HL-60/S4 treated with retinoic acid at 250 ng/mL for 4 days and 3 days (cell line): ENCODE data around the gene OTUD3.
"Not testable (repeated sequence)": the region's sequence is repeated elsewhere in the genome, so short reads cannot be mapped to it uniquely, and the experiment has no call there.

ENCODE experiments used
- in situ Hi-C: fragments of 300-500 bp; cut with MboI; formaldehyde crosslinking; loops from 2 replicates; pipeline ENCODE4 v1.7.0; 2022; ENCODE audit warnings: low sequenced_read_pairs

The OTUD3 gene

DNA sequence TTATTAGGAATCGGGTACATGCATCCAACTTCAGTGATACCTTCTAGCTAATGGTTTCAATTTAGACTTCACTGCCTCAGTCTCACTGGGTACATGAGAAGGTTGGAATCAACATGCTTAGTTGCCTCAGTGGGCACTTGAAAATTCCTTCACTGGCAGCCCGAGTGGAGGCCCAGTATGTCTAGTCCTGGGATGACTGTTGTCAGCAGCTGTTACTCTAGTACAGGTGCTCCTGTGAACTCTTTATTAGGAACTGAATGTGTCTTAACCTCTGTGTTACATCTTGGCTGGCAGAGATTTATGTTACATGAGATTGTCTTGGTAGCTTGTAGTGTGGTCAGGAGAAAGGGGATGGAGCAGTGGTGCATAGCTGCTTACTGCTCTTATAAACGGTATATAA is 27.8 kb downstream of the OTUD3 start:
- in situ Hi-C loops = no loop called here

DNA sequence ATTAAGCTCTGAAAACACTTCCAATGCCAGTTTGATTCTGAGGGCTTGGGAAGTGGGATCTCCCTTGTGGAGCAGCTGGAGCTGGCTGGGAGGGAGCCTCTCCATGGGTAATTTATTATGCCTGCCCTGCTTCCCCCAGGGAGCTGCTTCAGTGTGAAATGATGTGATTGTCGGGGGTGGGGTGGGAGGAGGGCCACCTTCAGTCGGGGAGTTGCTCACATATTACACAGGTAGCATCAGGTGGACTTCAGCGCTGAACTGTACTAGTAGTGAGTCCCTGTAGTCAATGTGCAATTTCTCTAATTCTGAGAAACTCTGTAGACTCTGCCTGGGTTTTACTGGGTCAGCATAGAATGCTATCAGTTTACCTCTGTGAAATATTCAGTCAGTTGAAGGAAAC is 28.5 kb downstream of the OTUD3 start:
- in situ Hi-C loops = no loop called here

DNA sequence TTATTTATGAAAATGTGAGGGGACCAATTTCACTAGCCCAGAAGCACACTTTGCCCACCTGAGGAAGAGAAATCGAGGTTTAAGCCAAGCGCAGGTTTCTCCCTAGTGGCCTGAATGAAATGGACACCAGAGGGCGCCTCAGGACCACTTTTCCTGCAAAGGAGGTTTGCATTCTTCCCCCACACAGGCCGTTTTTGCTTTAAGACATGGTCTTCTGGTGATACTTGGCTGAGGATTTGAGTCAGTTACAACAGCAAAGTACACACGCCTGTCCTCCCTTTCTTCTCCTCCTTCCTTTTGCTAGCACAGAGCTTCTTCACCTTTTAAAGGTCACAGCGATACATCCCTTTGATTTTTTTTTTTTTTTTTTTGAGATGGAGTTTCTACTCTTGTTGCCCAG is 35.9 kb downstream of the OTUD3 start:
- in situ Hi-C loops = no loop called here

DNA sequence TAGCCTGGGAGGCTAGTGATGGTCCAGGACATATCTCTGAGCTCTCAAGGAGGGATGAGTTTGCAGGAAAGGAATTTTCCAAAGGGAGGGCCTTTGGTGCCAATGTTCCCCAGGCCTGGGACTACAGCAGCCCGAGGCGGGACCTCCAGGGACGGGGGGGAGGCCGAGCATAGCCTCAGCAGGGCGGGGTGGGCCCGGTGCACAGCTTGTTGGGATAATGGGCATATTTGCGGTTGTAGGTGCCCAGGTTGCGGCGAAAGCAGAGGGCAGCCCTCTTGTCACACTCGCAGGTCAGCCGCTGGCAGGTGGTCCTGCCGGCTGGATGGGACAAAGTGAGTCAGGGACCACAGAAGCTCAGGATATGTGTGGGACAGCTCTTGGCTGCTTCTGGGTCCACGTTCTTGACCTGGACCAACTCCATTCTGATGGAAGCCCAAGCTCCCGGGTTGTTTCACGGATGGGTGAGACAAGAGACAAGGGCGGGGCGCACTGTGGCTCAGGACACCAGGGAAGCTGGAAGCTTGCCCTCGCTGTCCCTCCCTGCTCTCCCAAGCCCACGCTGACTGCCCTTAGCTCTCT is 38.0 kb downstream of the OTUD3 start:
- in situ Hi-C loops = no loop called here

DNA sequence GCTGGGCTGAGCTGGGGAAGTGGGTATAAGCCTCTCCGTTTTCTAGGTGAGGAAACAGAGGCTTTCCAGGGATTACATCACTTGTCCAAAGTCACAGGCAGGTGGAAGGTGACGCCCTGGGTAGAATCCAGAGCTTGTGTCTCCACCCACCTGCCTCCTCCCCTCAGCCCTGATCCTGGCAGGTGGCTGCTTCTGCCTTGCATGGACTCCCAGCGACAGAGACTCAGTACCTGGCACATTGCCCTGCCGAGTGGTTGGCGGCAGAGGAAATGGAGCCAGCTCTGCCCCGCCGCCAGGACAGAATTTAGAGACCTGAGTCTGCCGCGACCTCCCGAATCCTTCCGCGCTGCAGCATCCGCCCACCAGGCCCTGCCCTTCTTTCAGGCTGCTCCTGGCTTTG is 39.1 kb downstream of the OTUD3 start:
- in situ Hi-C loops = no loop called here

DNA sequence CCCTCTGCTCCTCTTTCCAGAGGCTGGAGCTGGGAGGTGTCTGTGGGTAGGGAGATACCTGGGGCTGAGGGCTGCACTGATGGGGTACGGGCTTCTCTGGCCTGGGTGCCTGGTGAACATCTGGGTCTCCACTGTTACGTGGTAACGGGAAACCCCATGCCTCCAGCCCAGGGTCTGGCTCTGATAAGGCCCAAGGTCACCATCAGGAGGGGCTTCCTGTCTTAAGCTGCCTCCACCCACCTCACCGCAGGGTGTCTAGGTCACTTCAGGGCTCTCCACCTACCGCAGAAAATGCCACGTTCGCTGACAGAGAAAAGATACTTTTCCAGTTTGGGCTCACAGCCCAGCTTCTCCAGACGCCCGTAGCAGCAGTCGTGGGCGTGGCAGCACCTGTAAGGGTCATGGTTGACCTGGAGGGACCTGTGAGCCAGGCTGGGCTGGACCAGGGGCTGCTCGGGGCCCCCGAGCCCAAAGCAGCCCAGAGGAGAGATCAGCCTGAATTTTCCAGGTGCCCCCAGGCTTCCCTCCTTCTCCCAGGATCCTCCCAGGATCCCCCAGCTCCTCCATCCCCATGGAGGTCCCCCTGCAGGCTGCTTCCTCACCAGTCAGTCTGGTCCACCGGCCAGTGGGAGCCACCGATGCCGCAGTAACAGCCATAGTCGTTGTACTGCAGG is 40.0 kb downstream of the OTUD3 start:
- in situ Hi-C loops = no loop called here

DNA sequence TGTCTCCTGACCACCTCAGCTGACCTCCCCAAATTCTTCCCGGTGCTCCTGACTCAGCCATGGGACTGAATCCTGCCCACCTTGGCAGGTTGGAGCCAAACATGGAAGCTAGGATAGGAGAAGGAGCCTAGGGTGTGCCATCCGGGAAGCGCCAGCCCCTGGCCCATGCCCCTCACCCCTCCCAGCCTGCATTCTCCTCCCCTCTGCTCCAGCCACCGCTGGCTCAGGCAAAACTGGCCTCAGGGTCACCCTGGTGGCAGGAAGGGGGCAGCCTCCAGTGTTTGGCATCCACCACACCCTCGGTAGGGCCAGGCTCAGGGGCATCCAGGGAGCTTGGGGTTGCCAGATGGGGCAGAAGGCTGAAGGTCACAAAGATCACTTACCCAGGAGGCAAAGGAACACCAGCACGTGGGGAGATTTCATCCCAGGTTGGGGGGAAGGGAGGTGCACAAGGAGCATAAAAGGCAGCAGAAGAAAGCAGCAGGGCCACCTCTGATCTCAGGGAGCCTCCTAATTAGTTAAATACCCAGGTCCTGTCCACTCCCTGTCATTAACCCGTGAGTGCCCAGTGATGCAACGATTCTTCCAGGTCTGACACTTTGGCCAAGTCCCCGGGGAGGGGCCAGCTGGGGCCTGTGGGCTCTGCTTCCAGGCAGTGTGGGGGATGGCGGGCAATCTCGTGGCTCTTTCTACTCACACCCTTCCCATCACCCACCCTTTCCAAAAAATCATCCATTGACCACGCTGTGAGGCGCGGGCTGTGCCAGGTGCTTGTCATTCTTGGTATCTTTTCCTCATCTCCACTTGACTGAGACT is 41.1 kb downstream of the OTUD3 start, which contains the start of gene PLA2G2E:
PLA2G2E (minus strand) TSS at position 481 of the 816 bp plus-strand sequence; CDS start at position 423, 58 bp downstream.
- in situ Hi-C loops = no loop called here

GRCh38 chr1:19923953-19924346 is 41.8 kb downstream of the OTUD3 start:
- in situ Hi-C loops = no loop called here

GRCh38 chr1:19925342-19926070 is 43.3 kb downstream of the OTUD3 start:
- in situ Hi-C loops = no loop called here

- in situ Hi-C loops = no loop called here
These were observed 44.3 kb downstream of the OTUD3 start for GRCh38 chr1:19926296-19927129.

DNA sequence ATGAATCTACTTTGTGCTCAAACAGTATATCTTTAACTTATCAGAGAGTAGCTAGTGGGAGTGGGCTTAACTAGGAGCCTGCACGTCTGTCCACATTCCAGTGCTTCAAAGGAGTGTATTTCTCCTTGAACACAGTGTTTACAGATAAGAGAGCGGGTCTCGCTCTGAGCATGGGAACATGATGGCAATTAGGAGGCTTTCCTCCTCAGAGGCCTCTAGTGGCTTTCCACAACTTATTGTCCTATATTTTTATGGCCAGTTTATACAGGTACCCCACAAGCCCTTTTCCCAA is 44.9 kb downstream of the OTUD3 start:
- in situ Hi-C loops = not testable (repeated sequence)

GRCh38 chr1:19932866-19933265 is 50.7 kb downstream of the OTUD3 start:
- in situ Hi-C loops = no loop called here

- in situ Hi-C loops = no loop called here
These were observed 52.1 kb downstream of the OTUD3 start for GRCh38 chr1:19934336-19934735.

- in situ Hi-C loops = no loop called here
These were observed 54.0 kb downstream of the OTUD3 start for GRCh38 chr1:19936061-19936750.

- in situ Hi-C loops = no loop called here
These were observed 56.3 kb downstream of the OTUD3 start for GRCh38 chr1:19938472-19938871.

DNA sequence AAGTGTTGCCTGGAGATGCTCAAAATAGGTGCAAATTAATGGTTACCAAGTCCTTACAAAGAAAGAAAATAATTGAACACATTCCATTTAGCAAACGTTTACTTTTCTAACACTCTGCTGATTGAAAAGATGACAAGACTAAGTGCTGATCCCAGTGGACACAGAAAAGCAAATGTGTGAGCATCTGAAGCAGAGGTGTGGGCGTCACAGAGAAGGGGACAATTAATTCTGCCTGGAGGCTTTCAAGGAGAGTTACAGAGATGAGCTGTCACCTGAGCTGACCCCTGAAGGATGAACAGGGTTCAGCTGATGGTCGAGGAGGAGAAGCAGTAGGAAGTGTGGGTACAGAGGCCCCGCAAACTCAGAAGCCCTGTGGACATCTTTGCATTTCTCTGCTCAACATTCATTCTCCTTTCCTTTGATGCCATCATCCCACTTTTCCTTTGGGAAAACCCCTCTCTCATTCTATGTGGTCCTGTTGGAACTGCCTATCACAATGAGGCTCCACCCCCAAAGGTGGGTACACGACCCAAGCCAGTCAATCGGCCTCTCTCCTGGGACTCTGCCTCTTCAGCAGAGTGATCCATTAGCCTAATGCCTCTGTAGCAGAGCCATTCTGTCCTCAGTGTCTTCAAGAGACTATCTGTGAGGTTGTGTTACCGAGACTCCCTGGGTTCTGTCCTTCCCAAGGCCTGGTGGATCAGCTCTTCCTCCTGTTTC is 58.5 kb downstream of the OTUD3 start:
- in situ Hi-C loops = no loop called here

DNA sequence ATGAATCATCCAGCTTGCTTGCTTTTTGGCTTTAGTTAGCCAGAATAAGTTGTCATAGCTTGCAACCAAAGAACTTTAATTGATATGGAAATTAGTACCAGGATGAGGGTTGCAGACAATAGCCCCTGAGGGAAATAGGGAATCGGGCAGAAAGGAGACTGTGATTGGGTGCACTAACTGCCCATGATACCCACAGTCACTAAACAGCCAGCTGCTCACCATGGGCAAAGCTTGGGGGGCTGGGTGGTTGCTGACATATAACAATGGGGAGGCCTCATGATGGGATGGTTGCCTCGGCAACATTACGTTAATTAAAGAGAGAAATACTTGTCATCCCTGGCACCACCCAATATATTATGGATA is 59.0 kb downstream of the OTUD3 start:
- in situ Hi-C loops = no loop called here

DNA sequence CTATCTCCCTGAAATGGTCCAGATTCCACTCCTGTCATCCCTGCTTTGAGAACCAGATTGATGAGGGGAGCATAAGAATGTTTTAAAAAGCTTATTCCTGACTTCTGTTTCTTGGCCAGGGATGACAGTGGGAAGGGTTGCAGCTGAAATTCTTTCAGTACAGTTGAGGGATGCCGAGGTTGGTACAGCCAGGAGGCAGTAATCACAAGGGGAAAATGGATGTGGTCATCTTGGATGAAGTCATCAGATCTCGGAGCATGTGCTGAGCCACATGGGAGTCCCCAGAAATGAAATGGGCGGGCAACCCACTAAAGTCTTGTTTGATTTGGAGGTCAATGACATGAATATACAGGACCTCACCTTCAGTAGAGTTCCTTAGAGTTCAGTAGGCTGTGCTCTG is 59.9 kb downstream of the OTUD3 start:
- in situ Hi-C loops = no loop called here

DNA sequence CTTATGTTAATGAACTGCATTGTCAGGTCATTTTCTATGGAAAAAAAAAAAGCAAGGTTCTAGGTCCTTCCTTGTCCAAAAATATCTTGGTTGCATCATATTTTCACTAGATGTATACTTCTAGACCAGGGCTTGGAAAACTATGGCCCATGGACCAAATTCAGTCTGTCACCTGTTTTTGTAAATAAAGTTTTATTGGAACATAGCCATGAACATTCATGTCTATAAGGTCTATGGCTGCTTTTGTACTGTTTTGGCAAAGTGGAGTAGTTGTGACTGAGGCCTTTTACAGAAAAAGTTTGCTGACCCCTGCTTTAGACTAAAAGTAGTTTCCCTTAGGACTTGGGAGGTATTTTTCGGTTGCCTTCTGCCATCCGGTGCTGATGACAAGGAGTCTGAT is 60.5 kb downstream of the OTUD3 start:
- in situ Hi-C loops = no loop called here

- in situ Hi-C loops = no loop called here
These were observed 63.7 kb downstream of the OTUD3 start for GRCh38 chr1:19945914-19946313.
